Stimulated activated CD8-positive, alpha-beta memory T cell treated with anti-CD3 and anti-CD28 coated beads, Interleukin-2, amount 100 ng/mL, for 1 hour (primary cell): ENCODE results near the gene EXD2.
"Not testable (repeated sequence)": the region's sequence is repeated elsewhere in the genome, so short reads cannot be mapped to it uniquely, and the experiment has no call there.

Experiments
- DNase-seq, 2 donors: peaks; one replicate each; pipeline ENCODE4 v3.0.0-alpha.2; 2020; ENCODE audit warnings: low read depth in 2 of 2

EXD2 gene

GRCh38 chr14:69249603-69250002 lies 58.3 kb downstream of the EXD2 start:
- DNase-seq: no peak

- DNase-seq: no peak
Observed at GRCh38 chr14:69252851-69253250, 61.6 kb downstream of the EXD2 start.

GRCh38 chr14:69259168-69259526 lies 67.8 kb downstream of the EXD2 start:
- no peak for DNase-seq

- DNase-seq: no peak
Observed at GRCh38 chr14:69259527-69260189, 68.4 kb downstream of the EXD2 start, which contains the start of gene GALNT16. Gene GALNT16 (plus strand): TSS chr14:69260158. CDS start chr14:69260291, 133 bp downstream.

- no peak for DNase-seq
Observed at GRCh38 chr14:69260190-69260860, 69.0 kb downstream of the EXD2 start.

GRCh38 chr14:69260861-69261564 lies 69.7 kb downstream of the EXD2 start:
- DNase-seq: no peak

- no peak for DNase-seq
Observed at GRCh38 chr14:69261761-69262331, 70.5 kb downstream of the EXD2 start.

- no peak for DNase-seq
Observed at GRCh38 chr14:69262516-69262915, 71.2 kb downstream of the EXD2 start.

- DNase-seq: no peak
Observed at GRCh38 chr14:69263364-69263763, 72.1 kb downstream of the EXD2 start.

GRCh38 chr14:69263771-69264170 lies 72.5 kb downstream of the EXD2 start:
- no peak for DNase-seq

GRCh38 chr14:69266572-69267345 lies 75.5 kb downstream of the EXD2 start:
- no peak for DNase-seq

- no peak for DNase-seq
Observed at GRCh38 chr14:69267492-69267891, 76.2 kb downstream of the EXD2 start.

GRCh38 chr14:69268223-69268622 lies 76.9 kb downstream of the EXD2 start:
- DNase-seq: no peak

- no peak for DNase-seq
Observed at GRCh38 chr14:69268763-69269162, 77.5 kb downstream of the EXD2 start.

- no peak for DNase-seq
Observed at GRCh38 chr14:69269381-69269780, 78.1 kb downstream of the EXD2 start.

GRCh38 chr14:69270097-69270496 lies 78.8 kb downstream of the EXD2 start:
- no peak for DNase-seq

- no peak for DNase-seq
Observed at GRCh38 chr14:69270795-69271708, 79.8 kb downstream of the EXD2 start.

- DNase-seq: no peak
Observed at GRCh38 chr14:69274321-69274720, 83.0 kb downstream of the EXD2 start.

- DNase-seq: no peak
Observed at GRCh38 chr14:69275331-69275730, 84.0 kb downstream of the EXD2 start.

GRCh38 chr14:69277356-69277755 lies 86.1 kb downstream of the EXD2 start:
- not testable (repeated sequence) for DNase-seq
